NCI-H2196 treated with DMSO at 0.1 percent for 48 hours (cell line): ENCODE results near the gene ZNF486.
"Not testable (repeated sequence)": the region's sequence is repeated elsewhere in the genome, so short reads cannot be mapped to it uniquely, and the experiment has no call there.

Experiments used
- DNase-seq: peaks from one replicate; lab custom pipeline; 2025; ENCODE audit not compliant: unreplicated experiment; lab: John Stamatoyannopoulos, UW

Gene ZNF486

GRCh38 chr19:20233105-20233504 is 66.1 kb downstream of the ZNF486 start:
- no peak for DNase-seq

- no peak for DNase-seq
These were observed 68.1 kb downstream of the ZNF486 start for GRCh38 chr19:20235156-20235555.

- peak; percentile 73 for DNase-seq
These were observed 71.0 kb downstream of the ZNF486 start for GRCh38 chr19:20237773-20238623.

GRCh38 chr19:20243629-20244028 is 76.6 kb downstream of the ZNF486 start:
- DNase-seq = no peak

GRCh38 chr19:20244356-20244755 is 77.3 kb downstream of the ZNF486 start:
- DNase-seq = no peak

GRCh38 chr19:20245309-20245708 is 78.3 kb downstream of the ZNF486 start:
- DNase-seq = no peak

- DNase-seq = no peak
These were observed 80.1 kb downstream of the ZNF486 start for GRCh38 chr19:20247016-20247683.

- not testable (repeated sequence) for DNase-seq
These were observed 81.2 kb downstream of the ZNF486 start for GRCh38 chr19:20248258-20248657.
